COR-L47 (cell line): ENCODE measurements around the gene THSD4.

Experiments used
- DNase-seq: peaks from one replicate; lab custom pipeline; 2025; lab: John Stamatoyannopoulos, UW

Gene THSD4

GRCh38 chr15:71753346-71753745 lies 638.1 kb downstream of the THSD4 start:
- no peak for DNase-seq

- no peak for DNase-seq
Measured at GRCh38 chr15:71754660-71755059, 639.4 kb downstream of the THSD4 start.

GRCh38 chr15:71755092-71755970 lies 640.1 kb downstream of the THSD4 start:
- no peak for DNase-seq

- no peak for DNase-seq
Measured at GRCh38 chr15:71756599-71757352, 641.5 kb downstream of the THSD4 start.

GRCh38 chr15:71757741-71758530 lies 642.7 kb downstream of the THSD4 start:
- DNase-seq, result no peak

- DNase-seq, result no peak
Measured at GRCh38 chr15:71758711-71759110, 643.4 kb downstream of the THSD4 start.

- no peak for DNase-seq
Measured at GRCh38 chr15:71760852-71761251, 645.6 kb downstream of the THSD4 start.

GRCh38 chr15:71761649-71762048 lies 646.4 kb downstream of the THSD4 start:
- DNase-seq, result no peak

- no peak for DNase-seq
Measured at GRCh38 chr15:71768184-71768583, 652.9 kb downstream of the THSD4 start.

GRCh38 chr15:71773206-71773859 lies 658.1 kb downstream of the THSD4 start:
- no peak for DNase-seq

- no peak for DNase-seq
Measured at GRCh38 chr15:71775856-71776255, 660.6 kb downstream of the THSD4 start.

- no peak for DNase-seq
Measured at GRCh38 chr15:71776304-71776703, 661.0 kb downstream of the THSD4 start.

GRCh38 chr15:71777216-71777943 lies 662.1 kb downstream of the THSD4 start:
- no peak for DNase-seq

- no peak for DNase-seq
Measured at GRCh38 chr15:71779073-71779797, 664.0 kb downstream of the THSD4 start.

- peak; percentile 30 for DNase-seq
Measured at GRCh38 chr15:71780115-71780976, 665.1 kb downstream of the THSD4 start.

GRCh38 chr15:71781179-71781964 lies 666.1 kb downstream of the THSD4 start:
- DNase-seq, result no peak

GRCh38 chr15:71781965-71782265 lies 666.6 kb downstream of the THSD4 start:
- DNase-seq, result no peak

GRCh38 chr15:71782422-71783165 lies 667.3 kb downstream of the THSD4 start:
- DNase-seq, result no peak
